ENCODE results near the gene PAX7.

DNA sequence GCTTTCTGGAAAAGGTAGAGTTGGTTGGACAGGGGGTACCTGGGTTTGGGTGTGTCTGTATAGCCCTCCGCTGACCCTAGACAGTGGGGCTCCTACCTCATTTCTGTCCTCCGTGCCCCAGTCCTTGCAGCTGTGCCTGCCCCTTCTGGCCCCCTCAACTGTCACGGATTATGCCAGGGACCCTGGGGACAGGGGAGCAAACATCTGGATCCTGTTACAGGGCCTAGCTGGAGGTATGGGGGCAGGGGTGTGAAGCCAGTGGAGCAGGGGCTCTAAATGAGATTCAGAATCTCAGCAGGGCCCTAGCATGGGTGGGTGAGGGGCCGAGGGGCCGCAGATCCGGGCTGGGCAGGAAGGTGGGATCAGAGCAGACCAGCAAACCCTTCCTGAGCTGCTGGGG lies 147.8 kb downstream of the PAX7 start:
- TF ChIP-seq SUZ12 (IDR thresholded peaks at IDR 0.05; ENCODE audit: extremely low read depth, insufficient read depth, insufficient read length): no peak
- TF ChIP-seq YY1 (IDR thresholded peaks at IDR 0.05; ENCODE audit: insufficient read depth, insufficient read length): no peak
- no peak for TF ChIP-seq ZNF274 (IDR thresholded peaks at IDR 0.05; ENCODE audit: low read depth, low read length)
